Brain microvascular endothelial cell (primary cell): ENCODE measurements around the gene CTTN.

Experiments
- DNase-seq: peaks from one replicate; pipeline ENCODE4 v3.0.0-alpha.2; 2020
- H3K27ac ChIP-seq: fragments of 250-450 bp; sonication (Bioruptor Pico); 2 replicates; pipeline ENCODE4 v1.5.1; 2020; ENCODE audit warnings: mild to moderate bottlenecking, moderate library complexity
- H3K27me3 ChIP-seq: fragments of 250-450 bp; sonication (Bioruptor Pico); replicated peaks from 2 replicates; pipeline ENCODE4 v1.5.1; 2020; ENCODE audit warnings: mild to moderate bottlenecking
- H3K36me3 ChIP-seq: fragments of 250-450 bp; sonication (Bioruptor Pico); replicated peaks from 2 replicates; pipeline ENCODE4 v1.5.1; 2020; ENCODE audit warnings: mild to moderate bottlenecking
- H3K4me3 ChIP-seq: 2 replicates; pipeline ENCODE4 v1.5.1; 2011; ENCODE audit warnings: low read depth, mild to moderate bottlenecking, control low read depth, low read length, moderate library complexity
- in situ Hi-C: cut with HindIII; loops from 2 replicates; pipeline ENCODE4 v1.10.0; 2017; ENCODE audit warnings: low sequenced_read_pairs, low pct_ligation_motif_present
- TF ChIP-seq, protein P1 (sequence below): IDR thresholded peaks from 2 replicates; pipeline ENCODE4 v1.5.1; 2011; ENCODE audit warnings: low read depth, mild to moderate bottlenecking, moderate library complexity, low read length, control low read depth, inconsistent platforms; ENCODE audit errors: missing control alignments

The CTTN gene

DNA sequence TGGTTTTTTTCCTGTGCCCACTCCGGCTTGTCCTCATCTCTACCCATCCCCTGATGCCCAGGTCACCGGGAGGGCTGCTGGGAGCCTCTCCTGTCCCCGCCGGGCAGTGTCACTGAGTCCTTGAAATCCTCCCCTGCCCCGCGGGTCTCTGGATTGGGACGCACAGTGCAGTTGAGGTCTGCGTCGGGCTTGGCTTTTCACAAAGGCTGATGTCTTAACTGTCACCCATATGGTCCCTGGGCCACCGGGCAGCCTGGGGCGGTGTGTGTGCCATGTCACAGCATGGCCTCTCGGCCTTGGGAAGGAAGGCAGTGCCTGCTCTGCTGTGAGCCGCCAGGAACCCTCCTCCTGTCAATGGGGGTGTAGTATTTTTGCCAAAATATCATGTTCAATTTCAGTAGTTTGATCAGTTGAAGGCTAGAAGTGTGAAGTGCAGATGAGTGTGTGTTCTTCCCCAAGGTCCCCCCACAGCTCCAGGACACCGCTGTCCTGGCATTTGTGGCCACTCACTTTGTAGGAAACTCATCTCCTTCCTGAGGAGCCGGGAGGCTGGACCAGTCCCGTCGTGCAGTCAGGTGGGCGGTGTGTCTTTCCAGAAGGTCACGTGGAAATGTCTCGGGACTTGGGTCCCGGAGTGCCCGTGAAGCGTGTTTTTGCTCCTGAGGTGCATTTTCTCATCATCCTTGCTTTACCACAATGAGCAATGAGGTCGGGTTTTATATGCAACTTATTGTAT, 37.6 kb downstream of the CTTN start:
- in situ Hi-C loops: no loop called here
- TF ChIP-seq, protein P1, sequence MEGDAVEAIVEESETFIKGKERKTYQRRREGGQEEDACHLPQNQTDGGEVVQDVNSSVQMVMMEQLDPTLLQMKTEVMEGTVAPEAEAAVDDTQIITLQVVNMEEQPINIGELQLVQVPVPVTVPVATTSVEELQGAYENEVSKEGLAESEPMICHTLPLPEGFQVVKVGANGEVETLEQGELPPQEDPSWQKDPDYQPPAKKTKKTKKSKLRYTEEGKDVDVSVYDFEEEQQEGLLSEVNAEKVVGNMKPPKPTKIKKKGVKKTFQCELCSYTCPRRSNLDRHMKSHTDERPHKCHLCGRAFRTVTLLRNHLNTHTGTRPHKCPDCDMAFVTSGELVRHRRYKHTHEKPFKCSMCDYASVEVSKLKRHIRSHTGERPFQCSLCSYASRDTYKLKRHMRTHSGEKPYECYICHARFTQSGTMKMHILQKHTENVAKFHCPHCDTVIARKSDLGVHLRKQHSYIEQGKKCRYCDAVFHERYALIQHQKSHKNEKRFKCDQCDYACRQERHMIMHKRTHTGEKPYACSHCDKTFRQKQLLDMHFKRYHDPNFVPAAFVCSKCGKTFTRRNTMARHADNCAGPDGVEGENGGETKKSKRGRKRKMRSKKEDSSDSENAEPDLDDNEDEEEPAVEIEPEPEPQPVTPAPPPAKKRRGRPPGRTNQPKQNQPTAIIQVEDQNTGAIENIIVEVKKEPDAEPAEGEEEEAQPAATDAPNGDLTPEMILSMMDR: no peak
- Histone ChIP-seq H3K27me3 (no peaks in the 10 kb centered on the region), H3K27ac (no peak overlapping the region), H3K4me3 (no peak overlapping the region), H3K36me3 (peaks cover 71% of the 10 kb centered on the region)
- no peak for DNase-seq

DNA sequence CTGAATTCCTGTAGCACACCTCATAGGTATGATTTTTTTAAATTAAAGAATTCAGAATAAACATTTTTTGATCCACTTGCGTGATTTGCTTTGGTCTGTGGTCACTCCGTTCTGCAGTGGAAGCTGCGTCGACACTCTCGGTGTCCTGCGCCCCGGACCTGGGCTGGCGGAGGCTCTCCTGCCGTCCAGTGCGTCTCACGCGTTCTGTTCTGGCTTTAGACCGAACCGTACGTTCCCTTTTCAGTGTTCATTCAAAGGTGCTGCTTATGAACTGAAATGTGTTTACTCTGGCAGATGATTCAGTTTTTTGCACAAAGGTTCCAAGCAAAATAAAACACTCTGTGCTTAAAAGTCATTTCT, 38.2 kb downstream of the CTTN start:
- H3K4me3 ChIP-seq: no peak overlapping the region
- H3K27me3 ChIP-seq: no peaks in the 10 kb centered on the region
- DNase-seq: no peak
- H3K36me3 ChIP-seq: peaks cover 66% of the 10 kb centered on the region
- in situ Hi-C loops: no loop called here
- H3K27ac ChIP-seq: no peak overlapping the region
- TF ChIP-seq, protein P1: no peak

DNA sequence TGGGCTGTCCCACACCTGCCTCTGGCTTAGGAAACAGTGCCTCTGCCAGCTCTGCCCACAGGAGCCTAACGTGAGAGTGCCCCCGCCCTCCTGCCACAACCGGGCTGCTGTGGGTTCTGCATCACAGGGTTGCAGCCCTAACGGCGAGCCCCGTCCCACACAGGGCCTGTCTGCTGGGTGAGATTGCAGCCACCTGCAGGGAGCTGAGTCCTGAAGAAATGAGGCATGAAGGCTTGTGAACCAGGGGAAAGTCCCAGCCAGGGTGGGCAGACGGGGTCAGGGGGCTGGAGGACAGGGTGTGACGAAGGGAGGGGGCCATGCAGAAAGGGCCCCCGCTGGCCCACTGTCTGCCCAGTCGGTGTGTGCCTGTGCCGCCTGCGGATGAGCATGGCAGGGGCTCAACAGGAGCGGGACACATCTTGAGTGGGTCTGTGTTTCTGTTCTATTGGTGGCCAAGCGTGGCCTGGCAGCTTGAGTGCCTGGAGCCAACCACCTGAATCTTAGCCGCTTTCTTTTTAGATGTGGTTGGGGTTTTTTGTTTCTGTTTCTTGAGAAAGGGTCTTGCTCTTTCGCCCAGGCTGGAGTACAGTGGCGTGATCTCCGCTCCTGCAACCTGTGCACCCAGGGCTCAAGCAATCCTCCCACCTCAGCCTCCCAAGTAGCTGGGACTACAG, 38.9 kb downstream of the CTTN start:
- H3K27me3 ChIP-seq: no peaks in the 10 kb centered on the region
- TF ChIP-seq, protein P1: no peak
- H3K4me3 ChIP-seq: no peak overlapping the region
- DNase-seq: no peak
- in situ Hi-C loops: no loop called here
- no peak overlapping the region for H3K27ac ChIP-seq
- H3K36me3 ChIP-seq: peaks cover 58% of the 10 kb centered on the region

DNA sequence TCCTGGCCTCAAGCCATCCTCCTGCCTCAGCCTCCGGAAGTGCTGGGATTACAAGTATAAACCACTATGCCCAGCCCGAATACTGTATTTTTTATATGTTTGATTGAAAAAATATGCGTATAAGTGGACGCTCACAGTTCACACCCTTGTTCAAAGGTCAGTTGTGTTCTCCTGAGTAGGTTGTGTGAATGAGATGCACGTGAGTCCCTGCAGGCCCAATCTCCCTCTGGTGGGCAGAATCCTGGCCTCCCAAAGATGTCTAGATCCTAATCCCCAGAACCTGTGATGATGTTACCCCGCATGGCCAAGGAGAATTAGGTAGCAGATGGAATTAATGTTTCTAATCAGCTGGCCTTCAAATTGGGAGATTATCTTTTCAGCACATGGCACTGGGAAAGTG, 41.9 kb downstream of the CTTN start:
- no peak for DNase-seq
- H3K27me3 ChIP-seq: no peaks in the 10 kb centered on the region
- H3K27ac ChIP-seq: no peak overlapping the region
- H3K4me3 ChIP-seq: no peak overlapping the region
- TF ChIP-seq, protein P1: peak; percentile 15
- in situ Hi-C loops: no loop called here
- H3K36me3 ChIP-seq: peaks cover 33% of the 10 kb centered on the region

DNA sequence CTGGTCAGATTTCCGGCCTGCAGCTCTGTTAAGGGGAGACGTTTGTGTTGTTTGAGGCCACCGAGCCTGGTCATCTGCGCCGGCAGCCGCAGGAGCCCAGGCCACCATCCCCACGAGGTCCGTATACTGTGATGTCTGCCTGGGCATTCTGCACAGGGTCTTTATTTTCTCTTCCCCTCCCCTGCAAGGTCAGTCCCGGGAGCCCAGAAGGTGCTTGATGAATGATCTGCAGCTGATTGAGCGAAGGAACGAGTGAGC, 45.4 kb downstream of the CTTN start:
- no peak overlapping the region for H3K27ac ChIP-seq
- in situ Hi-C loops: no loop called here
- H3K27me3 ChIP-seq: no peaks in the 10 kb centered on the region
- H3K36me3 ChIP-seq: peaks cover 2% of the 10 kb centered on the region
- no peak for DNase-seq
- H3K4me3 ChIP-seq: no peak overlapping the region
- TF ChIP-seq, protein P1: no peak

DNA sequence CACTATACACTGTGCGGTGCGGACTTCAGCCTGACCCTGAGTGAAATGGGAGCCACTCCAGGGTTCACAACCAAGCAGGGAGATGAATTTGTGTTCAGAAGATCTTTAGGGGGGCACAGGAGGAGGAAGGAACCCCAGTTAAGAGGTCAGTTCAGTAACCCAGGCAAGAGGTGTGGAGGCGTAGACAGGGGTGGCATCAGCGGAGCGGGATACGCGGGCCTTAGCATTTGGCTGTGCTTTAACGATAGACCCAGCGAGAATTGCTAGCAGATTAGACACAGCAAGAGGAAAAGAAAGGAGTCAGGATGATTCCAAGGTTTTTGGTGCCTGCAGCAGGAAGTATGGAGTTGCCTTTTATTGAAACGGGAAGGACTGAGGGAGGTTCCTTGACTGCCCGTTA, 46.8 kb downstream of the CTTN start:
- no peak for DNase-seq
- no peaks in the 10 kb centered on the region for H3K36me3 ChIP-seq
- no peaks in the 10 kb centered on the region for H3K27me3 ChIP-seq
- in situ Hi-C loops: no loop called here
- H3K27ac ChIP-seq: no peak overlapping the region
- no peak overlapping the region for H3K4me3 ChIP-seq
- TF ChIP-seq, protein P1: no peak
